PC-3 (cell line): Measurements from ENCODE around the gene ZDHHC8. TPM values are rescaled to one million over a fixed set of nuclear protein-coding genes. Genes with fewer than 3 reads are reported as not detected.

Source experiments
- ATAC-seq: fragments of 200-7000 bp; cut with Tn5 transposase; 2 replicates; pipeline ENCODE4 v1.9.1; 2020; ENCODE audit warnings: mild to moderate bottlenecking, moderate library complexity
- BruUV-seq: library from RNA; stranded (reverse); fragments of 400-500 nt; replicated peaks from 2 replicates; lab custom pipeline; 2021; lab: Mats Ljungman, UMichigan
- CTCF ChIA-PET: fragments of 300-600 bp; sonication (Branson Sonifier 250); formaldehyde crosslinking; loops from one replicate; lab custom pipeline; 2022; ENCODE audit warnings: antibody characterized with exemption; lab: Charles Lee
- POLR2A ChIA-PET: fragments of 300-600 bp; sonication (Branson Sonifier 250); formaldehyde crosslinking; loops from one replicate; lab custom pipeline; 2022; ENCODE audit warnings: antibody characterized with exemption; ENCODE audit not compliant: unreplicated experiment; lab: Charles Lee
- DNase-seq: peaks from one replicate; pipeline ENCODE4 v3.0.0-alpha.2; 2015
- H2AFZ ChIP-seq: fragments of 300-600 bp; sonication (generic); 2 replicates; pipeline ENCODE4 v1.6.0; 2016; ENCODE audit warnings: antibody characterized with exemption, low read length
- H3F3A ChIP-seq: fragments of 300-600 bp; sonication (generic); one replicate; pipeline ENCODE4 v1.6.0; 2017; ENCODE audit warnings: antibody characterized with exemption, low read length, control low read depth, mild to moderate bottlenecking; ENCODE audit not compliant: unreplicated experiment
- H3K27ac ChIP-seq: fragments of 300-600 bp; sonication (generic); 2 replicates; pipeline ENCODE4 v1.5.1; 2016; ENCODE audit warnings: mild to moderate bottlenecking, low read length
- H3K27me3 ChIP-seq: fragments of 300-600 bp; sonication (generic); 2 replicates; pipeline ENCODE4 v1.6.1; 2016; ENCODE audit warnings: low read length, mixed read lengths
- H3K36me3 ChIP-seq: fragments of 300-600 bp; sonication (generic); 2 replicates; pipeline ENCODE4 v1.6.1; 2016; ENCODE audit warnings: low read depth, mixed run types, low read length, mixed read lengths
- H3K4me1 ChIP-seq: fragments of 300-600 bp; sonication (generic); 2 replicates; pipeline ENCODE4 v1.5.1; 2016; ENCODE audit warnings: low read length; ENCODE audit not compliant: insufficient read depth
- H3K4me2 ChIP-seq: fragments of 300-600 bp; sonication (generic); 2 replicates; pipeline ENCODE4 v1.6.0; 2016; ENCODE audit warnings: low read length
- H3K4me3 ChIP-seq: fragments of 300-600 bp; sonication (generic); 2 replicates; pipeline ENCODE4 v1.5.1; 2016; ENCODE audit warnings: mild to moderate bottlenecking, low read length, mixed read lengths
- H3K79me2 ChIP-seq: fragments of 300-600 bp; sonication (generic); 2 replicates; pipeline ENCODE4 v1.6.1; 2017; ENCODE audit warnings: low read length, mixed read lengths
- H3K9ac ChIP-seq: fragments of 300-600 bp; sonication (generic); 2 replicates; pipeline ENCODE4 v1.6.0; 2016; ENCODE audit warnings: mild to moderate bottlenecking, low read length
- H3K9me2 ChIP-seq: fragments of 300-600 bp; sonication (generic); replicated peaks from 2 replicates; pipeline ENCODE4 v1.6.1; 2016; ENCODE audit warnings: mixed run types, low read length, mixed read lengths
- H3K9me3 ChIP-seq: fragments of 300-600 bp; sonication (generic); 2 replicates; pipeline ENCODE4 v1.6.1; 2016; ENCODE audit warnings: low read length, mixed read lengths
- H4K20me1 ChIP-seq: fragments of 300-600 bp; sonication (generic); 2 replicates; pipeline ENCODE4 v1.6.1; 2016; ENCODE audit warnings: low read length, mixed read lengths
- EZH2 ChIP-seq: fragments of 300-600 bp; sonication (generic); IDR thresholded peaks from one replicate; pipeline ENCODE4 v1.6.1; 2017; ENCODE audit warnings: antibody characterized with exemption, mild to moderate bottlenecking, low read length; ENCODE audit not compliant: unreplicated experiment
- EZH2phosphoT487 ChIP-seq: fragments of 300-600 bp; sonication (generic); IDR thresholded peaks from 2 replicates; pipeline ENCODE4 v1.6.1; 2018; ENCODE audit warnings: mild to moderate bottlenecking, antibody characterized with exemption, low read length, borderline replicate concordance
- intact Hi-C: fragments of 100-400 bp; cut with micrococcal nuclease; formaldehyde crosslinking; loops from 2 replicates; pipeline ENCODE4 v1.9.0; 2023
- total RNA-seq: library from RNA; depleted of rRNA; stranded (reverse); fragments of >200 nt; gene quantifications from 2 replicates; pipeline ENCODE4 v1.2.3, GENCODE V29; 2014
- TF ChIP-seq, protein P1 (sequence below): fragments of 300-600 bp; sonication (generic); conservative IDR thresholded peaks from 2 replicates; pipeline ENCODE4 v1.5.1; 2017; ENCODE audit warnings: antibody characterized with exemption, low read depth, mild to moderate bottlenecking, low read length

The ZDHHC8 gene
- total RNA-seq, 1 experiment from 2014 or later = 24.6 TPM

- no peak for DNase-seq
- Histone ChIP-seq H4K20me1 (no peaks in the 10 kb centered on the region), H3K9me2 (no peaks in the 10 kb centered on the region), H3K9ac (no peak overlapping the region), H3K27ac (no peak overlapping the region), H3K27me3 (no peaks in the 10 kb centered on the region), H2AFZ (no peak overlapping the region), H3F3A (no peaks in the 10 kb centered on the region), H3K4me3 (no peak overlapping the region), H3K4me1 (no peaks in the 10 kb centered on the region), H3K4me2 (no peak overlapping the region), H3K79me2 (peaks cover 26% of the 10 kb centered on the region), H3K36me3 (no peaks in the 10 kb centered on the region), H3K9me3 (no peaks in the 10 kb centered on the region)
- ChIA-PET POLR2A (no interaction called here), CTCF (no interaction called here)
- TF ChIP-seq, protein P1, sequence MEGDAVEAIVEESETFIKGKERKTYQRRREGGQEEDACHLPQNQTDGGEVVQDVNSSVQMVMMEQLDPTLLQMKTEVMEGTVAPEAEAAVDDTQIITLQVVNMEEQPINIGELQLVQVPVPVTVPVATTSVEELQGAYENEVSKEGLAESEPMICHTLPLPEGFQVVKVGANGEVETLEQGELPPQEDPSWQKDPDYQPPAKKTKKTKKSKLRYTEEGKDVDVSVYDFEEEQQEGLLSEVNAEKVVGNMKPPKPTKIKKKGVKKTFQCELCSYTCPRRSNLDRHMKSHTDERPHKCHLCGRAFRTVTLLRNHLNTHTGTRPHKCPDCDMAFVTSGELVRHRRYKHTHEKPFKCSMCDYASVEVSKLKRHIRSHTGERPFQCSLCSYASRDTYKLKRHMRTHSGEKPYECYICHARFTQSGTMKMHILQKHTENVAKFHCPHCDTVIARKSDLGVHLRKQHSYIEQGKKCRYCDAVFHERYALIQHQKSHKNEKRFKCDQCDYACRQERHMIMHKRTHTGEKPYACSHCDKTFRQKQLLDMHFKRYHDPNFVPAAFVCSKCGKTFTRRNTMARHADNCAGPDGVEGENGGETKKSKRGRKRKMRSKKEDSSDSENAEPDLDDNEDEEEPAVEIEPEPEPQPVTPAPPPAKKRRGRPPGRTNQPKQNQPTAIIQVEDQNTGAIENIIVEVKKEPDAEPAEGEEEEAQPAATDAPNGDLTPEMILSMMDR = no peak
- TF ChIP-seq EZH2phosphoT487 = no peak
- TF ChIP-seq EZH2 = no peak
- intact Hi-C loops = no loop called here
- no TSS peak for BruUV-seq
- no peak for ATAC-seq
These were observed 8.5 kb downstream of the ZDHHC8 start for GRCh38 chr22:20140107-20140445.

DNA sequence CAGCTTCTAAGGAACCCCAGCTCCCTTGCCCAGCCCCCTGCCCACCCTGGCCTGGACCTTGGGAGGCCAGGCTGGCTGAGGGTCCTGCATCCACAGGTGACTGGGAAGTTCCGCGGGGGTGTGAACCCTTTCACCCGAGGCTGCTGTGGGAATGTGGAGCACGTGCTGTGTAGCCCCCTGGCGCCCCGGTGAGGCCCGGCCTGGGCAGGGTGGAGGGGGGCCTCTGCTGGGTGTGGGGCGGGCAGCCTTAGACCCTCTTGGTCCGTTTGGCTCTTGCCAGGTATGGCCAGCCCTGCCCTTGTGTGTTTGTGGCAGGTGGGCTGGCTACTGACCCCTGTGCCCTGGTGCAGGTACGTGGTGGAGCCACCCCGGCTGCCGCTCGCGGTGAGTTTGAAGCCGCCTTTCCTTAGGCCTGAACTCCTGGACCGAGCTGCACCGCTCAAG, 8.9 kb downstream of the ZDHHC8 start:
- no peaks in the 10 kb centered on the region for H3K9me2 ChIP-seq
- H3K4me3 ChIP-seq = no peak overlapping the region
- TF ChIP-seq EZH2phosphoT487 (no peak), EZH2 (no peak)
- TF ChIP-seq, protein P1 = no peak
- no peak overlapping the region for H3K9ac ChIP-seq
- H4K20me1 ChIP-seq = no peaks in the 10 kb centered on the region
- H3K4me2 ChIP-seq = no peak overlapping the region
- H3K79me2 ChIP-seq = peaks cover 21% of the 10 kb centered on the region
- intact Hi-C loops = no loop called here
- no peaks in the 10 kb centered on the region for H3K27me3 ChIP-seq
- H3K36me3 ChIP-seq = no peaks in the 10 kb centered on the region
- BruUV-seq = no TSS peak
- H3K4me1 ChIP-seq = no peaks in the 10 kb centered on the region
- H3F3A ChIP-seq = no peaks in the 10 kb centered on the region
- H2AFZ ChIP-seq = no peak overlapping the region
- DNase-seq = no peak
- H3K27ac ChIP-seq = no peak overlapping the region
- ChIA-PET CTCF (no interaction called here), POLR2A (no interaction called here)
- H3K9me3 ChIP-seq = no peaks in the 10 kb centered on the region
- no peak for ATAC-seq

DNA sequence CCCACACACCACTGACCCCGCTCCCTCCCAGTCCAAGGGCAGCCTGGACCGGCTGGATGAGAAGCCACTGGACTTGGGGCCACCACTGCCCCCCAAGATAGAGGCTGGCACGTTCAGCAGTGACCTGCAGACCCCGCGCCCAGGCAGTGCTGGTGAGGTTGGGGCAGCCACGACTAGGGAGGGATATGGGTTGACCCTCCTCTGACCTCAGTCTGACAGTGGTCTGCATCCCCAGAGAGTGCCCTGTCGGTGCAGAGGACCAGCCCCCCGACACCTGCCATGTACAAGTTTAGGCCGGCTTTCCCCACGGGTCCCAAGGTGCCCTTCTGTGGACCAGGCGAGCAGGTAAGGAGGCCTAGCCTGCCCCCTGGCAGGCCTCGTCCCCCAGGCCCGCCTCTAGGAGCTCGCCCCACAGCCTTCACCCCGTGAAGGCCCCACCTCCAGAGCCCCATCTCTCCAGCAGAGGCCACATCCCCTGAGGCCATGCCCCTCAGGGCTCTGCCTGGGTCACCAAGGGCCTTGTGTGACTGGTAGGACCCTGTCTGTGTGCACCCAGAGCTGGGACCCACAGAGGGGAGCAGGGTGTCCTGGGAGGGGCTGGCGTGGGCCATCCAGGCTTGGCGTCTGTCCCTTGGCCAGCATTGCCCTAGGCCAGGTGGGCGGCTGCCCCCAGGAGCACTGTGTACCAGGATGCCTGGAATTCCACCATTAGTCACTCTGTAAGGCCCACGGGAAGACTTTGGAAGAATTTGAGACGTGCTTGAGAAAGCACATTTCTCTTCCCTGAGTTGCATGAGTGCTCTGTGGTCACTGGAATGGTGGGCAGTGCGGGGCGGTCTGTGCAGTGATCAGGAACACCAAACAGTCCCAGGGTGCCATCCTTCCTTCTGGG, 9.8 kb downstream of the ZDHHC8 start:
- Histone ChIP-seq H4K20me1 (no peaks in the 10 kb centered on the region), H3F3A (no peaks in the 10 kb centered on the region), H2AFZ (no peak overlapping the region), H3K36me3 (no peaks in the 10 kb centered on the region), H3K4me2 (no peak overlapping the region), H3K9ac (no peak overlapping the region), H3K4me3 (no peak overlapping the region), H3K79me2 (peaks cover 12% of the 10 kb centered on the region; the same call in 1 of the 2 replicates), H3K9me2 (no peaks in the 10 kb centered on the region), H3K27ac (no peak overlapping the region), H3K9me3 (no peaks in the 10 kb centered on the region), H3K27me3 (no peaks in the 10 kb centered on the region), H3K4me1 (no peaks in the 10 kb centered on the region)
- ChIA-PET POLR2A (no interaction called here), CTCF (no interaction called here)
- ATAC-seq (no peak), DNase-seq (no peak)
- intact Hi-C loops = no loop called here
- TF ChIP-seq EZH2 = no peak
- TF ChIP-seq, protein P1 = no peak
- no peak for TF ChIP-seq EZH2phosphoT487
- BruUV-seq = no TSS peak
